GM23338 (cell line): ENCODE data around the gene ADORA3. TPM values are rescaled to one million over a fixed set of nuclear protein-coding genes. Genes with fewer than 3 reads are reported as not detected.

ENCODE experiments used
- ATAC-seq: fragments of 200-7000 bp; cut with Tn5 transposase; 3 replicates; pipeline ENCODE4 v1.9.1; 2020
- DNase-seq: peaks from one replicate; pipeline ENCODE4 v3.0.0-alpha.2; 2015; ENCODE audit warnings: low spot score
- H2AFZ ChIP-seq: fragments of 200-600 bp; sonication (generic); 2 replicates; pipeline ENCODE4 v1.8.0; 2016; ENCODE audit warnings: antibody characterized with exemption, mild to moderate bottlenecking, moderate library complexity
- H3F3A ChIP-seq: fragments of 200-600 bp; sonication (generic); replicated peaks from 2 replicates; pipeline ENCODE4 v1.8.0; 2017; ENCODE audit warnings: antibody characterized with exemption, mixed run types, low read depth
- H3K27ac ChIP-seq: fragments of 200-600 bp; sonication (generic); 2 replicates; pipeline ENCODE4 v1.6.1; 2016; ENCODE audit warnings: low read depth
- H3K27me3 ChIP-seq: fragments of 200-600 bp; sonication (generic); 2 replicates; pipeline ENCODE4 v1.8.0; 2016; ENCODE audit warnings: mild to moderate bottlenecking, mixed run types, moderate library complexity; ENCODE audit not compliant: insufficient read depth
- H3K36me3 ChIP-seq: fragments of 200-600 bp; sonication (generic); 2 replicates; pipeline ENCODE4 v1.8.0; 2016; ENCODE audit warnings: mild to moderate bottlenecking; ENCODE audit not compliant: insufficient read depth
- H3K4me1 ChIP-seq: fragments of 200-600 bp; sonication (generic); 2 replicates; pipeline ENCODE4 v1.8.0; 2016; ENCODE audit warnings: mild to moderate bottlenecking, moderate library complexity; ENCODE audit not compliant: insufficient read depth
- H3K4me2 ChIP-seq: fragments of 200-600 bp; sonication (generic); 2 replicates; pipeline ENCODE4 v1.7.1; 2017; ENCODE audit warnings: mixed run types
- H3K4me3 ChIP-seq: fragments of 200-600 bp; sonication (generic); 2 replicates; pipeline ENCODE4 v1.6.1; 2016; ENCODE audit warnings: mixed run types
- H3K79me2 ChIP-seq: fragments of 200-600 bp; sonication (generic); replicated peaks from 2 replicates; pipeline ENCODE4 v1.8.0; 2017; ENCODE audit warnings: mild to moderate bottlenecking; ENCODE audit not compliant: insufficient read depth
- H3K9me2 ChIP-seq: fragments of 200-600 bp; sonication (generic); 2 replicates; pipeline ENCODE4 v1.8.0; 2017; ENCODE audit not compliant: insufficient read depth
- H4K20me1 ChIP-seq: fragments of 200-600 bp; sonication (generic); replicated peaks from 2 replicates; pipeline ENCODE4 v1.8.0; 2017; ENCODE audit warnings: mild to moderate bottlenecking; ENCODE audit not compliant: insufficient read depth
- H3K27ac Mint-ChIP-seq: 2 replicates; pipeline ENCODE4 v1.8.0; 2020; ENCODE audit warnings: inconsistent platforms, mild to moderate bottlenecking, moderate library complexity, mixed read lengths
- H3K27me3 Mint-ChIP-seq: 3 replicates; pipeline ENCODE4 v1.8.0; 2022; ENCODE audit warnings: low read depth, mild to moderate bottlenecking, moderate library complexity, mixed read lengths, inconsistent platforms; ENCODE audit not compliant: insufficient read depth, poor library complexity
- H3K36me3 Mint-ChIP-seq: 3 replicates; pipeline ENCODE4 v1.8.0; 2021; ENCODE audit warnings: low read depth, mild to moderate bottlenecking, inconsistent platforms, moderate library complexity, mixed read lengths
- H3K4me1 Mint-ChIP-seq: 3 replicates; pipeline ENCODE4 v1.8.0; 2020; ENCODE audit warnings: mild to moderate bottlenecking, inconsistent platforms, mixed read lengths
- H3K4me3 Mint-ChIP-seq: 3 replicates; pipeline ENCODE4 v1.8.0; 2021; ENCODE audit warnings: moderate library complexity, mild to moderate bottlenecking, inconsistent platforms, mixed read lengths
- H3K9me3 Mint-ChIP-seq: 3 replicates; pipeline ENCODE4 v1.8.0; 2020; ENCODE audit warnings: moderate library complexity, mild to moderate bottlenecking, inconsistent platforms, mixed read lengths
- EZH2phosphoT487 ChIP-seq: fragments of 200-600 bp; sonication (generic); IDR thresholded peaks from one replicate; pipeline ENCODE4 v1.8.1; 2018; ENCODE audit warnings: antibody characterized with exemption; ENCODE audit not compliant: unreplicated experiment
- JUNB ChIP-seq: IDR thresholded peaks from one replicate; pipeline ENCODE4 v1.6.1; 2016; ENCODE audit warnings: antibody characterized with exemption; ENCODE audit not compliant: unreplicated experiment
- ZNF114 ChIP-seq: fragments of 250-450 bp; sonication (Bioruptor Pico); IDR thresholded peaks from 2 replicates; pipeline ENCODE4 v1.5.0; 2020; ENCODE audit warnings: mild to moderate bottlenecking, moderate library complexity
- ZNF331 ChIP-seq: fragments of 250-450 bp; sonication (Bioruptor Pico); IDR thresholded peaks from 2 replicates; pipeline ENCODE4 v1.5.0; 2020; ENCODE audit warnings: low read depth, mild to moderate bottlenecking, moderate library complexity
- ZNF462 ChIP-seq: fragments of 250-450 bp; sonication (Bioruptor Pico); IDR thresholded peaks from 2 replicates; pipeline ENCODE4 v1.5.0; 2020; ENCODE audit warnings: mild to moderate bottlenecking, moderate library complexity
- polyA plus RNA-seq: library from polyadenylated mRNA; unstranded; fragments of >200 nt; fragmentation: Nextera tagmentation; extraction: Ambion mirVana; gene quantifications from 2 replicates; pipeline ENCODE4 v1.2.1, GENCODE V29; 2016
- total RNA-seq: library from RNA; depleted of rRNA; stranded (reverse); fragments of >200 nt; shearing (Covaris generic); gene quantifications from 2 replicates; pipeline ENCODE4 v1.2.3, GENCODE V29; 2014
- TF ChIP-seq, protein P1 (sequence below), 2 experiments: fragments of 200-600 bp in 1 of 2; sonication (generic) in 1 of 2; conservative IDR thresholded peaks; 2 replicates each; pipeline versions ENCODE4 v1.5.1 to v1.6.1; 2016 to 2017; ENCODE audit warnings: antibody characterized with exemption in 2 of 2, low read depth in 2 of 2, mild to moderate bottlenecking in 2 of 2, moderate library complexity in 1 of 2

ADORA3 gene
- total and polyA plus RNA-seq, 2 experiments from 2014 or later = not detected

GRCh38 chr1:111484391-111485026 is 18.9 kb downstream of the ADORA3 start (continued):
- TF ChIP-seq ZNF462 (CRISPR knock-in tag) (no peak), JUNB (no peak), EZH2phosphoT487 (no peak)
- TF ChIP-seq, protein P1, sequence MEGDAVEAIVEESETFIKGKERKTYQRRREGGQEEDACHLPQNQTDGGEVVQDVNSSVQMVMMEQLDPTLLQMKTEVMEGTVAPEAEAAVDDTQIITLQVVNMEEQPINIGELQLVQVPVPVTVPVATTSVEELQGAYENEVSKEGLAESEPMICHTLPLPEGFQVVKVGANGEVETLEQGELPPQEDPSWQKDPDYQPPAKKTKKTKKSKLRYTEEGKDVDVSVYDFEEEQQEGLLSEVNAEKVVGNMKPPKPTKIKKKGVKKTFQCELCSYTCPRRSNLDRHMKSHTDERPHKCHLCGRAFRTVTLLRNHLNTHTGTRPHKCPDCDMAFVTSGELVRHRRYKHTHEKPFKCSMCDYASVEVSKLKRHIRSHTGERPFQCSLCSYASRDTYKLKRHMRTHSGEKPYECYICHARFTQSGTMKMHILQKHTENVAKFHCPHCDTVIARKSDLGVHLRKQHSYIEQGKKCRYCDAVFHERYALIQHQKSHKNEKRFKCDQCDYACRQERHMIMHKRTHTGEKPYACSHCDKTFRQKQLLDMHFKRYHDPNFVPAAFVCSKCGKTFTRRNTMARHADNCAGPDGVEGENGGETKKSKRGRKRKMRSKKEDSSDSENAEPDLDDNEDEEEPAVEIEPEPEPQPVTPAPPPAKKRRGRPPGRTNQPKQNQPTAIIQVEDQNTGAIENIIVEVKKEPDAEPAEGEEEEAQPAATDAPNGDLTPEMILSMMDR (conservative IDR thresholded peaks at IDR 0.05; ENCODE audit: low read depth in 2 of 2) = no peak

DNA sequence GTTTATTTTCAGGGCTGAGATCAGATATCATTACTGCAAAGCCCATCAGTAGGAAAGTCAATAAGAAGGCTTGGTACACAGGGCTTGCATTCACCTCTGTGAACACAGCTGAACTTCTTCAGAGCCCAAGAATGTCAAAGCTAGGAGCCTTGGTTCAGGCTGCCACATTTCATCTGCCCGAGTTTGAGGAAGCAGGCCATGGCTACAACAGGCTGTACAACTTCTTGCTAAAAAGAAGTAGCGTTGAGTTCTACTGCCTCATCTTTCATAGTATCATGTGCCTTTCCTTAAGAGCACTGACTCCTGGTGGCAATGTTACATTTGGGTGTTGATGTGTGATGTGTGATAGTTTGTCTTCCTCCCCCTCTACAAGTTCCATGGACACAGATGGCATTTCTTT is 19.6 kb downstream of the ADORA3 start:
- no peak overlapping the region for H2AFZ ChIP-seq
- H3F3A ChIP-seq = no peaks in the 10 kb centered on the region
- H3K4me1 ChIP-seq = no peaks in the 10 kb centered on the region
- no peaks in the 10 kb centered on the region for H3K36me3 ChIP-seq
- Mint-ChIP-seq H3K27ac (no peak overlapping the region), H3K4me3 (no peak overlapping the region), H3K36me3 (no peaks in the 10 kb centered on the region), H3K4me1 (peaks cover 2% of the 10 kb centered on the region; the same call in 1 of the 3 replicates), H3K27me3 (peaks cover 3% of the 10 kb centered on the region), H3K9me3 (no peaks in the 10 kb centered on the region)
- no peaks in the 10 kb centered on the region for H4K20me1 ChIP-seq
- no peaks in the 10 kb centered on the region for H3K9me2 ChIP-seq
- DNase-seq (no peak), ATAC-seq (no peak)
- H3K79me2 ChIP-seq = no peaks in the 10 kb centered on the region
- no peak overlapping the region for H3K4me3 ChIP-seq
- H3K27me3 ChIP-seq = no peaks in the 10 kb centered on the region
- no peak for TF ChIP-seq ZNF114 (CRISPR knock-in tag)
- no peak for TF ChIP-seq ZNF331 (CRISPR knock-in tag)
- H3K4me2 ChIP-seq = no peak overlapping the region
- H3K27ac ChIP-seq = no peak overlapping the region
